Neural progenitor cell (in vitro differentiated cells): ENCODE data around the gene STIM1.

Experiments used
- EZH2 ChIP-seq: fragments of 200-600 bp; sonication (generic); IDR thresholded peaks from 2 replicates; pipeline ENCODE4 v1.6.1; 2017; ENCODE audit warnings: antibody characterized with exemption, mild to moderate bottlenecking, moderate library complexity
- TF ChIP-seq, protein P1 (sequence below): fragments of 200-600 bp; sonication (generic); IDR thresholded peaks from 2 replicates; pipeline ENCODE4 v1.5.1; 2017; ENCODE audit warnings: antibody characterized with exemption, mild to moderate bottlenecking

- TF ChIP-seq, protein P1, sequence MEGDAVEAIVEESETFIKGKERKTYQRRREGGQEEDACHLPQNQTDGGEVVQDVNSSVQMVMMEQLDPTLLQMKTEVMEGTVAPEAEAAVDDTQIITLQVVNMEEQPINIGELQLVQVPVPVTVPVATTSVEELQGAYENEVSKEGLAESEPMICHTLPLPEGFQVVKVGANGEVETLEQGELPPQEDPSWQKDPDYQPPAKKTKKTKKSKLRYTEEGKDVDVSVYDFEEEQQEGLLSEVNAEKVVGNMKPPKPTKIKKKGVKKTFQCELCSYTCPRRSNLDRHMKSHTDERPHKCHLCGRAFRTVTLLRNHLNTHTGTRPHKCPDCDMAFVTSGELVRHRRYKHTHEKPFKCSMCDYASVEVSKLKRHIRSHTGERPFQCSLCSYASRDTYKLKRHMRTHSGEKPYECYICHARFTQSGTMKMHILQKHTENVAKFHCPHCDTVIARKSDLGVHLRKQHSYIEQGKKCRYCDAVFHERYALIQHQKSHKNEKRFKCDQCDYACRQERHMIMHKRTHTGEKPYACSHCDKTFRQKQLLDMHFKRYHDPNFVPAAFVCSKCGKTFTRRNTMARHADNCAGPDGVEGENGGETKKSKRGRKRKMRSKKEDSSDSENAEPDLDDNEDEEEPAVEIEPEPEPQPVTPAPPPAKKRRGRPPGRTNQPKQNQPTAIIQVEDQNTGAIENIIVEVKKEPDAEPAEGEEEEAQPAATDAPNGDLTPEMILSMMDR: no peak
- TF ChIP-seq EZH2: no peak
Observed at GRCh38 chr11:3989276-3989920, 133.9 kb downstream of the STIM1 start.
